Mammary epithelial cell (primary cell): ENCODE results near the gene GAB2.
"Not testable (repeated sequence)": the region's sequence is repeated elsewhere in the genome, so short reads cannot be mapped to it uniquely, and the experiment has no call there.

Experiments
- EZH2 ChIP-seq: IDR thresholded peaks from 2 replicates; pipeline ENCODE4 v1.6.1; 2012; ENCODE audit warnings: low read length, inconsistent platforms, borderline replicate concordance
- TF ChIP-seq, protein P1 (sequence below), 2 donors: IDR thresholded peaks in 1 of 2; conservative IDR thresholded peaks in 1 of 2; 2 replicates each; pipeline ENCODE4 v1.5.1; 2011 to 2012; ENCODE audit warnings: inconsistent platforms in 2 of 2, low read length in 2 of 2, mild to moderate bottlenecking in 2 of 2, control low read depth in 1 of 2, low read depth in 1 of 2; ENCODE audit not compliant: insufficient read depth in 1 of 2; ENCODE audit errors: extremely low read depth in 1 of 2

DNA sequence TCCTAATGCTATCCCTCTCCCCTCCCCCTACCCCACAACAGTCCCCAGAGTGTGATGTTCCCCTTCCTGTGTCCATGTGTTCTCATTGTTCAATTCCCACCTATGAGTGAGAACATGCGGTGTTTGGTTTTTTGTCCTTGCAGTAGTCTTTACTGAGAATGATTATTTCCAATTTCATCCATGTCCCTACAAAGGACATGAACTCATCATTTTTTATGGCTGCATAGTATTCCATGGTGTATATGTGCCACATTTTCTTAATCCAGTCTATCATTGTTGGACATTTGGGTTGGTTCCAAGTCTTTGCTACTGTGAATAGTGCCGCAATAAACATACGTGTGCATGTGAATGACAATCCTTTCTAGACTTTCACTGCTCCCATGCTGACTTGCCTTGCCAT is 241.8 kb downstream of the GAB2 start:
- TF ChIP-seq, protein P1, sequence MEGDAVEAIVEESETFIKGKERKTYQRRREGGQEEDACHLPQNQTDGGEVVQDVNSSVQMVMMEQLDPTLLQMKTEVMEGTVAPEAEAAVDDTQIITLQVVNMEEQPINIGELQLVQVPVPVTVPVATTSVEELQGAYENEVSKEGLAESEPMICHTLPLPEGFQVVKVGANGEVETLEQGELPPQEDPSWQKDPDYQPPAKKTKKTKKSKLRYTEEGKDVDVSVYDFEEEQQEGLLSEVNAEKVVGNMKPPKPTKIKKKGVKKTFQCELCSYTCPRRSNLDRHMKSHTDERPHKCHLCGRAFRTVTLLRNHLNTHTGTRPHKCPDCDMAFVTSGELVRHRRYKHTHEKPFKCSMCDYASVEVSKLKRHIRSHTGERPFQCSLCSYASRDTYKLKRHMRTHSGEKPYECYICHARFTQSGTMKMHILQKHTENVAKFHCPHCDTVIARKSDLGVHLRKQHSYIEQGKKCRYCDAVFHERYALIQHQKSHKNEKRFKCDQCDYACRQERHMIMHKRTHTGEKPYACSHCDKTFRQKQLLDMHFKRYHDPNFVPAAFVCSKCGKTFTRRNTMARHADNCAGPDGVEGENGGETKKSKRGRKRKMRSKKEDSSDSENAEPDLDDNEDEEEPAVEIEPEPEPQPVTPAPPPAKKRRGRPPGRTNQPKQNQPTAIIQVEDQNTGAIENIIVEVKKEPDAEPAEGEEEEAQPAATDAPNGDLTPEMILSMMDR (conservative IDR thresholded peaks at IDR 0.05 in 1 of 2, IDR thresholded peaks at IDR 0.05 in 1 of 2; ENCODE audit: extremely low read depth in 1 of 2, insufficient read depth in 1 of 2, low read depth in 1 of 2, low read length in 2 of 2) = not testable (repeated sequence)
- TF ChIP-seq EZH2 = not testable (repeated sequence)
